Adrenal gland (tissue), 12 donors: Measurements from ENCODE around the gene FOXK2. TPM values are rescaled to one million over a fixed set of nuclear protein-coding genes. Genes with fewer than 3 reads are reported as not detected.

Source experiments
- DNase-seq, 7 donors: peaks; one replicate each; pipeline ENCODE4 v3.0.0-alpha.2; 2019 to 2020
- H3K27ac ChIP-seq, 5 donors: fragments of 200-600 bp; sonication (generic) in 4 of 5; 1 replicate in 3 of 5; 2 replicates in 2 of 5; pipeline versions ENCODE4 v1.5.1 to v1.8.0; 2016 to 2020; ENCODE audit warnings: mild to moderate bottlenecking in 1 of 5
- H3K27me3 ChIP-seq: fragments of 200-600 bp; 2 replicates; pipeline ENCODE4 v1.8.0; 2021
- H3K36me3 ChIP-seq, 2 donors: fragments of 200-600 bp; replicated peaks in 1 of 2; 1 replicate in 1 of 2; 2 replicates in 1 of 2; pipeline versions ENCODE4 v1.5.1 to v1.8.0; 2018 to 2022
- H3K4me1 ChIP-seq, 2 donors: fragments of 200-600 bp; replicated peaks in 1 of 2; 1 replicate in 1 of 2; 2 replicates in 1 of 2; pipeline versions ENCODE4 v1.5.1 to v1.8.0; 2018 to 2021
- H3K4me3 ChIP-seq, 4 donors: fragments of 200-600 bp; sonication (generic) in 3 of 4; one replicate each; pipeline ENCODE4 v1.5.1; 2016 to 2018
- H3K9me3 ChIP-seq, 3 donors: fragments of 200-600 bp; sonication (generic) in 1 of 3; replicated peaks in 1 of 3; 1 replicate in 2 of 3; 2 replicates in 1 of 3; pipeline versions ENCODE4 v1.5.1 to v1.8.0; 2016 to 2021
- POLR2A ChIP-seq, 2 donors: fragments of 450-650 bp; IDR thresholded peaks; one replicate each; pipeline ENCODE4 v1.6.1; 2017; ENCODE audit warnings: antibody characterized with exemption in 2 of 2, mild to moderate bottlenecking in 2 of 2, moderate library complexity in 1 of 2
- WGBS, 4 donors: extraction: QIAGEN DNeasy Blood & Tissue Kit in 2 of 4; methylation state at CpG; one replicate each; pipeline versions ENCODE4 v1.1.5 to v1.1.7; 2013 to 2017; 5-methylcytosine and 5-hydroxymethylcytosine counted together
- intact Hi-C, 2 donors: fragments of 100-400 bp; cut with DNase I; formaldehyde crosslinking; loops; one replicate each; pipeline versions ENCODE4 v1.14.1 to v1.15.0; 2022 to 2023
- polyA plus RNA-seq, 3 donors: library from polyadenylated mRNA; stranded (reverse); fragments of 200-250 nt in 2 of 3; fragments of 350-450 nt in 1 of 3; fragmentation: Illumina TruSeq in 1 of 3; extraction: RNeasy Lipid Tissue Mini Kit (QIAGEN cat#74804) in 1 of 3; gene quantifications; one replicate each; pipeline ENCODE4 v1.2.3, GENCODE V29; 2013 to 2014
- total RNA-seq, 9 donors: library from RNA; depleted of rRNA in 4 of 9; stranded (reverse); fragments of >200 nt in 4 of 9; fragments of 120-200 nt in 1 of 9; fragmentation: NEBNext Ultra II Directional in 1 of 9; extraction: Animal tissue kit (Norgen Biotek cat#: 25700) in 1 of 9; gene quantifications; one replicate each; pipeline versions ENCODE4 v1.1.0 to v1.2.4, GENCODE V29; 2013 to 2023
- TF ChIP-seq, protein P1 (sequence below), 6 experiments: fragments of 450-650 bp in 4 of 6; fragments of 200-600 bp in 2 of 6; sonication (generic) in 1 of 6; IDR thresholded peaks; 1 replicate in 5 of 6; 2 replicates in 1 of 6; pipeline versions ENCODE4 v1.5.1 to v1.8.0; 2016 to 2021; ENCODE audit warnings: antibody characterized with exemption in 6 of 6, mild to moderate bottlenecking in 2 of 6, moderate library complexity in 1 of 6
- donor health status: healthy with polysubstance abuse.
- donor health status: Bipolar disorder and iron deficiency.
- donor health status: DM: yes; HTN: yes; CAD: no.
- donor health status: DM: no; HTN: no; CAD: no.
- donor health status: DM: no; HTN: no; CAD: no.
- donor health status: DM: yes; HTN: yes; CAD: no.

The FOXK2 gene
- total and polyA plus RNA-seq, 12 donors = 30.5 to 138 (median 45.5) TPM

GRCh38 chr17:82491533-82491932, 28.0 kb upstream of the FOXK2 start:
- no peak overlapping the region for H3K4me3 ChIP-seq
- peaks cover under 1 to 22% of the 10 kb centered on the region in 2 donors for H3K4me1 ChIP-seq
- no peak for TF ChIP-seq POLR2A (IDR thresholded peaks at IDR 0.05)
- TF ChIP-seq, protein P1, sequence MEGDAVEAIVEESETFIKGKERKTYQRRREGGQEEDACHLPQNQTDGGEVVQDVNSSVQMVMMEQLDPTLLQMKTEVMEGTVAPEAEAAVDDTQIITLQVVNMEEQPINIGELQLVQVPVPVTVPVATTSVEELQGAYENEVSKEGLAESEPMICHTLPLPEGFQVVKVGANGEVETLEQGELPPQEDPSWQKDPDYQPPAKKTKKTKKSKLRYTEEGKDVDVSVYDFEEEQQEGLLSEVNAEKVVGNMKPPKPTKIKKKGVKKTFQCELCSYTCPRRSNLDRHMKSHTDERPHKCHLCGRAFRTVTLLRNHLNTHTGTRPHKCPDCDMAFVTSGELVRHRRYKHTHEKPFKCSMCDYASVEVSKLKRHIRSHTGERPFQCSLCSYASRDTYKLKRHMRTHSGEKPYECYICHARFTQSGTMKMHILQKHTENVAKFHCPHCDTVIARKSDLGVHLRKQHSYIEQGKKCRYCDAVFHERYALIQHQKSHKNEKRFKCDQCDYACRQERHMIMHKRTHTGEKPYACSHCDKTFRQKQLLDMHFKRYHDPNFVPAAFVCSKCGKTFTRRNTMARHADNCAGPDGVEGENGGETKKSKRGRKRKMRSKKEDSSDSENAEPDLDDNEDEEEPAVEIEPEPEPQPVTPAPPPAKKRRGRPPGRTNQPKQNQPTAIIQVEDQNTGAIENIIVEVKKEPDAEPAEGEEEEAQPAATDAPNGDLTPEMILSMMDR (IDR thresholded peaks at IDR 0.05) = no peak
- intact Hi-C loops = no loop called here
- H3K27ac ChIP-seq = no peak overlapping the region
- DNase-seq = no peak
- H3K9me3 ChIP-seq = no peaks in the 10 kb centered on the region
- peaks cover 0 to 21% of the 10 kb centered on the region in 2 donors for H3K36me3 ChIP-seq
- 69 to 94% (median 81%) methylated on average over 5 to 15 of the region's 15 CpGs for WGBS, 4 donors
- H3K27me3 ChIP-seq = no peaks in the 10 kb centered on the region

DNA sequence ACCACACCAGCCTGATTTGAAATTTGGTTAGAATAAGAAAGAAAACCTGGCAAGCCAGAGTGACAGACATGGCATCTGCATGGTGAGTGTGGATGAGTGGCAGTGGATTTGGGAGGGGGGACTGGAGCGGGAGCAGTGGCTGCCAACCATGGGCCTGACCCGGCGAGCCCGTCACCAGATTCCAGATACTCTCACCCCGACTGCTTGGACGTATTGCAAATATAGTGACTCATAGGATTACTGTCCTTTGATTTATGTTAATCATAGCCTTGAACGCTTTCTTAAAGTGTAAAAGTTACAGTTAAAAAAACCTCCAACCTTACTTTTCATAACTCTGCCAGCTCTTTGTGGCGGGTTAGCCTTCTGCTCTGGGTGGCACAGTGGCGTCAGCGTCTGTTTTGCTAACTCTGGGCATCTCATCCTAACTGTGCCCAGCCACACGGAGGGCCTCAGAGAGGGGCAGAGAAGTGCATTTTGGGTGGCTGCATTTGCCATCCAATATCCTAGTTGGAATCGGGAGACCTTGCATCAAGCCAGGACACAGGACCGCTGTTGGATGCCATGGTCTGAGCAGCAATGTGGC, 26.8 kb upstream of the FOXK2 start:
- H3K36me3 ChIP-seq = peaks cover 0 to 11% of the 10 kb centered on the region in 2 donors
- H3K4me3 ChIP-seq = no peak overlapping the region
- H3K9me3 ChIP-seq = no peaks in the 10 kb centered on the region
- intact Hi-C loops = no loop called here
- peak; percentile 73 to 92 (median 88) for DNase-seq
- peaks cover 5 to 28% of the 10 kb centered on the region in 2 donors for H3K4me1 ChIP-seq
- no peaks in the 10 kb centered on the region for H3K27me3 ChIP-seq
- no peak for TF ChIP-seq POLR2A (IDR thresholded peaks at IDR 0.05)
- TF ChIP-seq, protein P1 (IDR thresholded peaks at IDR 0.05) = no peak
- H3K27ac ChIP-seq = peak overlapping the region; percentile 33 to 88 (median 61)
- 39 to 54% (median 41%) methylated on average over 13 of the region's 13 CpGs for WGBS, 4 donors

DNA sequence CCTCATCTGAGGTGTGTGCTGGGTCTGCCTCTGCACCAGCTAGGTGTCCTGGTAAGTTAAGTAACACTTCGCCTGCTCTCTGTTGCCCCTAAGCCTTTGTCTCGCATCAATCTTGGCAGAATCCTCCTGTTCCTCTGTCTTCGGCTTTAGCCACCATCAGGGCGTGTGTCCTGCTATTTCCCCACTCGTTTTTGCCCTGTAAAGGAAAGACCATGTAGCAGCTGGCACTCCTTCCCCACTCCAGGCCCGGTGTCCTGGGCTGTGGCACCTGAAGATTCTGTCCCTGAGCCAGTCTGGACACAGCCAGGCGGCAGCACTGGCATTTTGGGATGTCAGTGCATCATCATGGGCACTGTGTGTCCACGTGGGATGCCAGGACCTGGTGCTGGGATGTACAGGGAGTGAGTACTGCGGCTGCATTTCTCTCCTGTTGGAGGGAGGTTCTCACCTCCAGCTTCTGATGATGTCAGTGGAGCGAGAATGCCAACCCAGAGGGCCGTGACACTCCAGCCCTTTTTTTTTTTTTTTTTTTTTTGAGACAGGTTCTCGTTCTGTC, 26.2 kb upstream of the FOXK2 start:
- H3K4me3 ChIP-seq = no peak overlapping the region
- TF ChIP-seq, protein P1 (IDR thresholded peaks at IDR 0.05) = no peak
- no peak for TF ChIP-seq POLR2A (IDR thresholded peaks at IDR 0.05)
- peaks cover 0 to 6% of the 10 kb centered on the region in 2 donors for H3K36me3 ChIP-seq
- WGBS, 4 donors = 43 to 60% (median 52%) methylated on average over 9 to 12 of the region's 12 CpGs
- no peaks in the 10 kb centered on the region for H3K27me3 ChIP-seq
- DNase-seq = peak in 5 of 7 donors; percentile 44 to 68 (median 66)
- no peaks in the 10 kb centered on the region for H3K9me3 ChIP-seq
- H3K27ac ChIP-seq = peak overlapping the region; percentile 24 to 88 (median 39)
- peaks cover 5 to 33% of the 10 kb centered on the region in 2 donors for H3K4me1 ChIP-seq
- intact Hi-C loops = no loop called here

DNA sequence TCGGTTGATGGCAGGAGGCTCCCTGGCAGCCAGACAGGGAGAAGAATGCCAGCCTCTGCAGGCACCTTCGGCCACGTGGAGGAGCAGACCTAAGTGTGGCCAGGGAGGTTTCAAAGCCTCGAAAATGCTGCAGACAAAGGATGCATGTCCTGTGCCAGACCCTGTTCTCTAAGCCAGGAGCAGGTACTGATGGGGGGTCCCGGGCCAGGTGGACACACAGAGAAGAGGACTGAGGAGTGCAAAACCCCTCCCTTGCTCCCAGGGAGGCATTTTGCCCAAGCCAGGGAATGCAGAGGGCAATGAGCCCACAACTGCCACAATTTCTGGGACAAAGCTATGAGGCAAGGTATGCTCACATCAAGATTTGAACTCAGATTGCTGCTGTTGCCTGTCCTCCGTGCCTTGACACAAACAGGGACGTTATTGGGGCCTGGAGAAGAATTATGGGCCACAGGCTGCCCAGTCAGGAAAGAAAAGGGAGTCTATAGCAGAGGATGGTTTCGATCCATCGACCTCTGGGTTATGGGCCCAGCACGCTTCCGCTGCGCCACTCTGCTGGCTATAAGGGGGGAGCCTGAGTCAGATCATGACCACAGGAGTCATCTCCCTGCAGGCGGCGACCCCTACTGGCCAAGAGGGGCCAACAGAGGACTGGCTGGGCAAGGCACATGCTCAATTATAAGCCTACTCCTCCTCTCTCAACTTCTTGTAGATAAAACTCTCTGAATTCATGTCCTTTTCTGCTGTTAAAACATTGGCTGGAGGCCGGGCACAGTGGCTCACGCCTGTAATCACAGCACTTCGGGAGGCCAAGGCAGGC, 25.1 kb upstream of the FOXK2 start:
- no peaks in the 10 kb centered on the region for H3K36me3 ChIP-seq
- intact Hi-C loops = no loop called here
- peak overlapping the region in 4 of 5 donors; percentile 54 to 82 (median 69) for H3K27ac ChIP-seq
- no peak for TF ChIP-seq POLR2A (IDR thresholded peaks at IDR 0.05)
- TF ChIP-seq, protein P1 (IDR thresholded peaks at IDR 0.05) = peak; percentile 75 to 99 (median 99)
- DNase-seq = peak; percentile 92 to 97 (median 94)
- H3K27me3 ChIP-seq = no peaks in the 10 kb centered on the region
- no peak overlapping the region for H3K4me3 ChIP-seq
- no peaks in the 10 kb centered on the region for H3K9me3 ChIP-seq
- H3K4me1 ChIP-seq = peaks cover 5 to 33% of the 10 kb centered on the region in 2 donors
- 4 to 6% (median 5%) methylated on average over 15 to 17 of the region's 17 CpGs for WGBS, 4 donors
